Stimulated activated CD4-positive, alpha-beta T cell treated with anti-CD3 and anti-CD28 coated beads, Interleukin-15, amount 100 ng/mL, for 1 hour (primary cell): ENCODE data around the gene KCNMA1.

ENCODE experiments used
- DNase-seq, 2 donors: peaks; one replicate each; pipeline ENCODE4 v3.0.0-alpha.2; 2020; ENCODE audit warnings: low read depth in 1 of 2, low spot score in 1 of 2

The KCNMA1 gene

GRCh38 chr10:77513220-77513619 is 124.4 kb downstream of the KCNMA1 start:
- DNase-seq, result no peak

DNA sequence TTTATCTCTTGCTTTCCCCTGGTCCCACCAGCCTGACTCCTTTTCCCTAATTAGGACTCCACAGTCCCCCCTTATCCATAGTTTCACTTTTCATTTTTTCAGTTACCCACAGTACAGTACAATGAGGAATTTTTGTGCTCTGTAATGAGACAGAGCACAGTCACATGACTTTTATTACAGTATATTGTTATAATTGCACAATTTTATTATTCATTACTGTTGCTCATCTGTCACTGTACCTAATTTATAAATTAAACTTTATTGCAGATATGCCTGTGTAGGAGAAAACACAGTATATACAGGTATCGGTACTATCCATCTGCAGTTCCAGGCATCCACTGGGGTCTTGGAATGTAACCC is 125.4 kb downstream of the KCNMA1 start:
- DNase-seq, result no peak

- DNase-seq, result no peak
These were observed 126.0 kb downstream of the KCNMA1 start for GRCh38 chr10:77511498-77512218.

- no peak for DNase-seq
These were observed 126.9 kb downstream of the KCNMA1 start for GRCh38 chr10:77510695-77511094.

GRCh38 chr10:77510294-77510693 is 127.3 kb downstream of the KCNMA1 start:
- DNase-seq, result no peak

GRCh38 chr10:77509391-77509790 is 128.2 kb downstream of the KCNMA1 start:
- no peak for DNase-seq

GRCh38 chr10:77507291-77507880 is 130.2 kb downstream of the KCNMA1 start:
- DNase-seq, result no peak

GRCh38 chr10:77506517-77507200 is 130.9 kb downstream of the KCNMA1 start:
- DNase-seq, result no peak

GRCh38 chr10:77505431-77506334 is 131.9 kb downstream of the KCNMA1 start:
- no peak for DNase-seq

DNA sequence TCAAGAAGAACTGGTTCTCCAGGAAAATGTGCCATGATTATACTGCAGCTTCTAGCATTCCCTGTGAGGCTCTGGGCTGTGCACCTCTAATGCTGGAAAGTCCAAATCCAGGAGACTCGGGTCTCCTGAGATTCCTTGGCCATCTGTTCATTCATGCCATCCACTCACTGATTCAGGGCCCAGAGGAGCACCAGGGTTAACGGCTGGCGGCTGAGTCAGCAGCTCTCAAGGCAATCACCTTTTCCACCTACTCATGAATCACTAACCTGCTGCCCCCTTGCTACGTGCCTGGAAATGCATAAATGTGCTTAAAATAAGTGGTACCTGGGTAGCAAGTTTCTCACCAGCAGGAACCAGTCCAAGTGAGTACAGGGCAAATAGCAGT is 132.7 kb downstream of the KCNMA1 start:
- DNase-seq, result no peak

GRCh38 chr10:77504196-77504872 is 133.3 kb downstream of the KCNMA1 start:
- no peak for DNase-seq

DNA sequence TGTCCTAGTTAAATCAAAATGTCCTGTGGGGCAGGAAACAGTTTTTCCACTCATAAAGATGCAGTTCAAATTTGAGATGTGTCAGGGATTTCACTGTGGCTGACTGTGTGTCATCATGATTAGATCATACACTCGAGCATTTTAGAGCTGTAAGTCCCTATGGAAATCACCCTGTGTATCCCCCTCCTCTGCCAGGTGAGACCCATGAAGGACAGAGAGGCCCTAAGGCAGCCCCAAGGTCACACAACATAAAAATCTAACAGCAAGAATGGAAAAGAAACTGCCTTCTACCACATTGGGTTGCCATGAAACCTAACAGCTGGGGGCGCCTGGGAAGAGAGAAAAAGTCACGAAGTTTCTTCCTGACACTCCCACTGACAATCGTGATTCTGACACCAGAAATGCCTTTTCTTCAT is 135.8 kb downstream of the KCNMA1 start:
- DNase-seq, result no peak

- no peak for DNase-seq
These were observed 136.3 kb downstream of the KCNMA1 start for GRCh38 chr10:77501152-77501845.

DNA sequence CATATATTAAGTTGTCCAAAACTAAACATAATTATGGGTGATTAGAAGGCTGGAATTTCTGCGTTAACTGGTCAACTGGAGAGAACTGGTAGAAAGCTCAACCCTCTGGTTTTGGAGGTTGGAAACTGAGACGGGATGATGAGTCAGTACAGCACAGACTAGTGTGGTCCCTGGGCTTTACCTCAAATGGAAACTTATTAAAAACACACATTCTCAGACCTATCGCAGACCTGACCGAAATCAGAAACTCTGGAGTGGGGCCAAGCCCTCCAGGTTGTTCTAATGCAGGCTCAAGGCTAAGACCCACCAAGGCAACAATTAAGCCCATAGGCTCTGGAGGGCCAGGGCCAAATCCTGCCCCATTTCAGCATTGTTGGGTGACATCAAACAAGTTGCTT is 136.9 kb downstream of the KCNMA1 start:
- DNase-seq, result no peak

DNA sequence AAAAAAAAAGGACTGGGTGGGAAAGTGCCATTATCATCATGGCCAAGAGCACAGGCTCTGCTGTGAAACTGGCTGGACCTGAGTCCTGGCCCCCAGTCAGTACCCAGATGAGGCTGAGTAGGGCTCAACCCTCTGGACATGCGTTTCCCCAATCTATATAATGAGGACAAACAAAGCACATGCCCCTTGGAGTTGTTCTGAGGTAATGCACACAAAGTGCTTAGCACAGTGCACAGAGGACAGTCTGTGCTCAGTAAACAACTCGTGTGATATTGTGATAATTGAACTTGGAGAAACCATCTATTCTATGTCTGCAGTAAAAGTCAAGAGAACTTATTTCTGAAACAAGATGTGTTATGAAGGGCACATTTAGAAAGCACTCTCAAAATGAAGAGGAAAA is 138.8 kb downstream of the KCNMA1 start:
- no peak for DNase-seq

DNA sequence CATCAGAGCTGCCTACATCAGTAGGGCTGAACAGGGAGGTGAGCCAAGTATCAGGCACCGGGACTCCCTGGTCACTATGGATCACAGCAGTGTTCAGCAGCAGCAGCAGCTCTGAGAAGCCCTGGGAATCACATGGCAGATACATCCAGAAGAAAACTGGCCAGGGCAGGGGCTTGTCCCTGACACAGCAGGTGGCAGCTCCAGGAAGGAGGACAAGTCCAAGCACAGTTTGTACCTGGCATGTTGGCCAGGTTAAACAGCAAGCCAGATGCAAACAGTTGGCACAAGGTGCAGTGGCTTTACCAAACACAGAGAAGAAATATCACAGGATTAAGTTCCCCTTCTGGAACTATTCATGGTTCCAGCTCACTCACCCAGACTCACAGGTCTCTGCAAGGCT is 139.4 kb downstream of the KCNMA1 start:
- DNase-seq, result no peak

DNA sequence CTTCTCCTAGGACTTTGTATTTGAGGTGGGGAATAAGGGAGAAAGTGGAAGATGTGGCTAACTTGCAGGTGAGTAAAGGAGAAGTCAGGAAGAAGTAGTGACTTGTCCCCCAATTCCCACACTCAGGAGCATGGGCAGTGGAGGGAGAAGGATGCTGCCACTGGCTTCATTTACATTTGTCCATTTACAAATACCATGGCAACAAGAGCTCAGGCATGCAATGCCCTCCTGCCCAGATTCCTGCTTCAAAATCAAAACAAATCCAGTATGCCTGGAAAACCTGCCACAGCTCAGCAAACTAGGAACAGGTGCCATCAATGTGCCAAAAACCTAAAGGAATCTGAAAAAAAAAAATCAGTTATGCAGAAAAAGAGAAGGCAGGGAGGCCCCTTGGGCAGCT is 139.9 kb downstream of the KCNMA1 start:
- DNase-seq, result no peak

- DNase-seq, result no peak
These were observed 140.6 kb downstream of the KCNMA1 start for GRCh38 chr10:77496941-77497420.

GRCh38 chr10:77494756-77495541 is 142.7 kb downstream of the KCNMA1 start:
- no peak for DNase-seq
